HL-60/S4 treated with phorbol 12-myristate 13-acetate at 8.2 ng/mL for 4 days and 3 days (cell line): ENCODE data around the gene L1TD1.
"Not testable (repeated sequence)": the region's sequence is repeated elsewhere in the genome, so short reads cannot be mapped to it uniquely, and the experiment has no call there.

Source experiments
- in situ Hi-C: fragments of 300-500 bp; cut with MboI; formaldehyde crosslinking; loops from 2 replicates; pipeline ENCODE4 v1.15.0; 2022; ENCODE audit warnings: low sequenced_read_pairs

Gene L1TD1

GRCh38 chr1:62198069-62198780 lies 3.6 kb downstream of the L1TD1 start:
- in situ Hi-C loops, result no loop called here

- in situ Hi-C loops, result no loop called here
These were observed 4.1 kb downstream of the L1TD1 start for GRCh38 chr1:62198781-62199125.

DNA sequence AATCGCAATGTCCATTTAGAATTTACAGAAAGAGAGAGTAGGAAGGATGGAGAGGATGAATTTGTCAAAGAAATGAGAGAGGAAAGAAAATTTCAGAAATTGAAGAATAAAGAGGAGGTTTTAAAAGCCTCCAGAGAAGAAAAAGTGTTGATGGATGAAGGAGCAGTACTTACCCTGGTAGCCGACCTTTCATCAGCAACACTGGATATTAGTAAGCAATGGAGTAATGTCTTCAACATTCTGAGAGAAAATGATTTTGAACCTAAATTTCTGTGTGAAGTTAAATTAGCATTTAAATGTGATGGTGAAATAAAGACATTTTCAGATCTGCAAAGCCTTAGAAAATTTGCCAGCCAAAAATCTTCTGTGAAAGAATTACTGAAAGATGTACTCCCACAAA lies 12.5 kb downstream of the L1TD1 start:
- in situ Hi-C loops, result no loop called here

DNA sequence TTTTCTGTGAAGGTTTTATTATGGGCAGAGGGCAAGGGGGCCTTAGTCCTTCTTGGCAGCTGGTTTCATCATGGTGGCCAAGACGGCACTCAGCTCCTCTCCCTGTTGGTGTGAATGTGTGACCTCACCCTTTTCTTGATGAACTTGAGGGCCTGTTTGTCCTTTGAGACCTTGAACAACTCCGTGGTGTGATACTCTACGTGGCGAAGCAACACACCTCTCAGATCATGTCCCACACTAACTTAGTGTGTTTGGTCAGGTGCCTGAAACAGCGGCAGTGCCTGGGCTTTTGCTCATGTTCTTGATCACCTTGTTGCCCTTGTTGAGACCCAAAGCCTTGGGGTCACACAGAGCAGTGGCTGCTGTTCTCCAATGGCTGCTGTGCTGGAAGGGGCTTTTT lies 13.4 kb downstream of the L1TD1 start:
- in situ Hi-C loops, result no loop called here

DNA sequence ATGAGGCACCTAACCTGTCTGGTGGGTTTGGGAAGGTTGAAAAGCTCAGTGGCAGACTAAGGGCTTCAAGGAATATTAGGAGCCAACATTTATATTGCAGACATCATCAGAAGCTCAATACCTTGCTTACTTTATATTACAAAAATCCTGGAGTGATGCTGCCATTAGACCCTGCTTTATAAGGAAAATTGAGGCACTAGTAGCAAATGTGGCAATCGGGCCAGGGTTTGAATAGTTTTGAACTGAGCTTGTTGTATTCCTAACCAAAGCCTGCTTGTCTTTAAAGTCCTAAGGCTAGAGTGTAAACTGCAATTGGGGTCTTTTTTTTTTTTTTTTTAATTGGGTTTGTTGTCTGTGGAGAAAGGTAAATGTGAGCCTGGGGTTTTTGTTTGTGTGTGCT lies 14.3 kb downstream of the L1TD1 start:
- in situ Hi-C loops, result no loop called here

- in situ Hi-C loops, result no loop called here
These were observed 15.4 kb downstream of the L1TD1 start for GRCh38 chr1:62209931-62210595.

GRCh38 chr1:62210960-62211359 lies 16.3 kb downstream of the L1TD1 start:
- in situ Hi-C loops, result no loop called here

GRCh38 chr1:62212411-62212810 lies 17.8 kb downstream of the L1TD1 start:
- in situ Hi-C loops, result no loop called here

- in situ Hi-C loops, result no loop called here
These were observed 18.6 kb downstream of the L1TD1 start for GRCh38 chr1:62213075-62213914.

DNA sequence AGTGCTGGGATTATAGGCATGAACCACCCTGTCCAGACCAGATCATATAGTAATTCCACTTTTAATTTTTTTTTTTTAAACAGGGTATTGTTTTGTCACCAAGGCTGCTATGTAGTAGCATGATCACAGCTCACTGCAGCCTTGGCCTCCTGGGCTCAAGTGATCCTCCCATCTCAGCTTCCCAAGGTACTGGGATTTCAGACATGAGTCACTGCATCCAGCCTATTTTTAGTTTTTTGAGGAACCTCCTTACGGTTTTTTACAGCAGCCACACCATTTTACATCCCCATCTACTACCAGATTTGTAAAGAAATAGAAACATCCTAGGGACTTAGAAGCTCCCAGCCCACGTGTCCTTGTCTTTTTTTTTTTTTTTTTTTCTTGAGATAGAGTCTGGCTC lies 24.0 kb downstream of the L1TD1 start:
- in situ Hi-C loops, result no loop called here

DNA sequence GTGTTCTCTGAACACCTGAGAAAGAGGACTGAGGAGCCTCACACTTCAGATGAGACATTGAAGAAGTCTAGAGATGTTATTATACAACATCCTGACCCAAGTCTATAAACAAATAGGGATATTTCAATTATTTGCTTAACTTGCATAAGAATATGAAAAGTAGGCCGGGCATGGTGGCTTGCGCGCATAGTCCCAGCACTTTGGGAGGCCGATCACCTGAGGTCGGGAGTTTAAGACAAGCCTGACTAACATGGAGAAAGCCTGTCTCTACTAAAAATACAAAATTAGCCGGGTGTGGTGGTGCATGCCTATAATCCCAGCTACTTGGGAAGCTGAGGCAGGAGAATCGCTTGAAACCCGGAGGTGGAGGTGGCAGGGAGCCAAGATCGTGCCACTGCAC lies 25.8 kb downstream of the L1TD1 start:
- in situ Hi-C loops, result not testable (repeated sequence)

DNA sequence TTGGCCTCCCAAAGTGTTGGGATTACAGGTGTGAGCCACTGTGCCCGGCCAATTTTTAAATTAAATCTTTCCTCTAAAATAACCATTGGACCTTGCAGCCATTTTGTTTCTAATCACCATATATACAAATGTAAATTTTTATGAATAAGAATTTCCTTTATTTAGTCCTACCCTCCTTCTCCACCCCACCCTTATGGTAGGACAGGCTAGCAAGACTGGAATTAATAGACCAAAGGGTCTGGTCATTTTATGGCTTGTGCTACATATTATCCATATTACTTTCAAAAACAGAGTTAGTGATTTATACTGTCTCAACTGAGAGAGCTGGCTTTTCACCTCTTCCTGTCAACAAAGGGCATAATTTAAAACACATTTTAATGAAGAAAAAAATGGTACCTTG lies 26.5 kb downstream of the L1TD1 start:
- in situ Hi-C loops, result no loop called here

- in situ Hi-C loops, result no loop called here
These were observed 27.7 kb downstream of the L1TD1 start for GRCh38 chr1:62222321-62222720.

GRCh38 chr1:62224182-62224581 lies 29.5 kb downstream of the L1TD1 start:
- in situ Hi-C loops, result no loop called here

- in situ Hi-C loops, result no loop called here
These were observed 32.8 kb downstream of the L1TD1 start for GRCh38 chr1:62227496-62227895.

DNA sequence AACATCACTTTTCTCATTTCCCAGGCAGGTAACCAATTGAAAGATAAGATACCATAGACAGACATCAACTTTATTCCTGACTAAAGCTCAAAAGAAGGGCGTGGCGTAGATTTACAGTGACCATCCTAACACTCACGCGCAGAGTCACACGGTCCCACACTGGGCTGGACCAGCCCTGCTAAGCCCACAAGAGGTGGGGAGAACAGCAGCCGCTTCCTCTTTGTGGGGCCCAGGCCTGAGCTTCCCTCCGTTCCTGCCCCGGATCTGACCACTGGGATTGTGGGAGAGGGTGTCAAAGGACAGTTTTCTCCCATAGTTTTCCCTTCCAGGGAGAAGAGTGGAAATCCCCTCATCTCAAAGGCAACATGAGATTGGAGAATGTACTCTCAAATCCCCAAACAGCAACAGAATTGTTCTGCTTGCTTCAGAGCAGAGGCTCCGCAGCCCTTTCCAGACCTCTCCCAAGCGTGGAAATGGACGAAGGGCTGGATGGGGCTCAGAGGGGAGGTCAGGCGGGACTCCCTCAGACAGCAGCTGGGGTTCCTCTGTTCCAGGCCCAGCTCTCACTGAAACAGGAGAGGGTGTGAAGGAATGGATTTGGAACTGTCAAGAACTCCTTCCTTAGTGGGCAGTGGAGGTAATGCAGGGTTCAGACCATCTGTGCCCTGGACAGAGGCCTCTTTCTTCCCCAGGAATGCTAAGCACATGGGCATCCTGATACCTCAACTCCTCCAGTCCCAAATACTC lies 33.7 kb downstream of the L1TD1 start:
- in situ Hi-C loops, result no loop called here

DNA sequence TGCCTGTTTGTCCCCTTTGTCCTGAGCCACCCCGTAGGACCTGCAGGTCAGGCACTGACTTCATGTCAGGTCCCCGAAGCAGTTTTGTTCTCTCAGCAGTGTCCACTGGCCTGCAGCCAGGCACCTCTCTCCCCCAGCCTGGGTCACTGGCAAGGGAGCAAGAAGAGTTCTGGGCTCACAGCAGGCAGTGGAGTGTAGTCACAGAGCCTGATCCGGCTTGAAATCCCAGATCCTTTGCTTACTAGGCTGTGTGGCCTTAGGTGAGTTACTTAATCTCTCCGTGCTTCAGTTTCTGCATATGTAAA lies 34.2 kb downstream of the L1TD1 start:
- in situ Hi-C loops, result no loop called here

DNA sequence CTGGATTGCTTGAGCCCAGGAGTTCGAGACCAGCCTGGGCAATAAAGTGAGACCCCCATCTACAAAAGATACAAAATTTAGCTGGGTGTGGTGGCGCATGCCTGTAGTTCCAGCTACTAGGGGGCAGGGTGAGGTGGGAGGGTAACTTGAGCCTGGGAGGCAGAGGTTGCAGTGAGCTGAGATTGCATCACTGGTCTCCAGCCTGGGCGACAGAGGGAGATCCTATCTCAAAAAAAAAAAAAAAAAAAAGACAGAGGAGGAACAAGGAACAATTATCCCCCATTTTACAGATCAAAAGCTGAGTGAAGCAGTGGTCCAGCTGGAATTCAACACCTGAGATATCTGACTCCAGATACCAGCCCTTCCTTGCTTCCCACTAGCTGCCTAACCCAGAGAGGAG lies 34.8 kb downstream of the L1TD1 start:
- in situ Hi-C loops, result no loop called here

DNA sequence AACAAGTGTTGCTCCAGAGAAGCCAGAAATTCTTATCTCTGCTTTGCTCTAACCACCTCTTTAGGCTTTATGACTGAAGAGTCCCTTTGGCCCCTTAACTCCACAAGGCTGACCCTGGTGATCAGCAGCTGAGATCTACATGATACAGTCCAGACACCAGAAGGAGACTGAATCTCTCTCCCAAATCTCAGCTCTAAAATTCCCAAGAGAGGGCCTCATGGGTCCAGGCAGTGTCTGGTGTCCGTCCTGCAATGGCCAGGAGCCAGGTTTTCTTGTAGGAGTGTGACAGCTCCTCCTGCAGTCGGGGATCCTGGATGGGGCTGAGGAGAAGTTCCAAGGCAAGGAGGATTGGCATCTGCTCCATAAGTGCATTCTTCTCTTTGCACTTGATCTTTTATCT lies 35.3 kb downstream of the L1TD1 start:
- in situ Hi-C loops, result no loop called here

DNA sequence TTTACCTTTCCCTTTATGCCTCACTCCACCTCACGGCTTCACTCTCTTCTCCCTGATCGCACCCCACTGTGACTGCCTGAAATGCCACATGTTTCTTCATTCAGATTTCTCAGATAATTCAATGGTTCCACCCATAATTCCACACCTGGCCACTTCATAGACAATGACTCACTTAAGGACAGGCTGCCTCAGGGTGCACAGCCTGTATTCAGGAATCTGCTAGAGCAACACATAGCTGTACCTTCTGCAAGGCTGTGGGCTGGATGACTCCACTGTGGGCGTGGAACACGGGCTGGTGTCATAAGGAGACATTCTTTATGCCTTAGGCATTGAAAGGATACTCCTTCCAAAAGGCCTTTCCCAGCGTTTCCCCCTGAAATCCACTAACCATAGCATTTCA lies 36.1 kb downstream of the L1TD1 start:
- in situ Hi-C loops, result no loop called here

DNA sequence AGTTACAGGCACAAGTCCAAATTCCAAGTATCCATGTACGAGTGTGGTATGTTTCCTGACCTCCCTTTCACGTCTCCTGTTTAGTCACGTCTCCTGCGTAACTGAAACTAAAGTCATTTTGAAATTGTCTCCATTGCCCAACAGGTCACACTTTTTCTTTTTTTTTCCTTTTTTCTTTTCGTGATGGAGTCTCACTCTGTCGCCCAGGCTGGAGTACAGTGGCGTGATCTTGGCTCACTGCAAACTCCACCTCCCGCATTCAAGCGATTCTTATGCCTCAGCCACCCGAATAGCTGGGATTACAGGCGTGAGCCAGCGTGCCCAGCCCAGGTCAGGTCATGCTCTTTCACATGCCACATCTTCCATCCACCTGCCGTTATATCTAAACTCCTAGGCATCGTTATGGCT lies 38.2 kb downstream of the L1TD1 start:
- in situ Hi-C loops, result no loop called here
